Osteoblast (primary cell): ENCODE data around the gene SLC9A9. TPM values are rescaled to one million over a fixed set of nuclear protein-coding genes. Genes with fewer than 3 reads are reported as not detected.

ENCODE experiments used
- DNase-seq: peaks from one replicate; pipeline ENCODE4 v3.0.0; 2011; ENCODE audit warnings: low spot score, mixed read lengths; ENCODE audit not compliant: insufficient read length; ENCODE audit errors: missing footprints
- H2AFZ ChIP-seq: 2 replicates; pipeline ENCODE4 v1.6.0; 2011; ENCODE audit warnings: mild to moderate bottlenecking, low read length
- H3K27ac ChIP-seq: 2 replicates; pipeline ENCODE4 v1.5.1; 2011; ENCODE audit warnings: mild to moderate bottlenecking, low read depth, low read length, moderate library complexity
- H3K27me3 ChIP-seq: 2 replicates; pipeline ENCODE4 v1.6.0; 2012; ENCODE audit warnings: mild to moderate bottlenecking, control low read depth, inconsistent platforms, low read length, moderate library complexity; ENCODE audit not compliant: insufficient read depth
- H3K36me3 ChIP-seq: 2 replicates; pipeline ENCODE4 v1.5.1; 2011; ENCODE audit warnings: mild to moderate bottlenecking, low read length, control low read depth, moderate library complexity; ENCODE audit not compliant: insufficient read depth
- H3K4me1 ChIP-seq: 2 replicates; pipeline ENCODE4 v1.5.1; 2011; ENCODE audit warnings: mild to moderate bottlenecking, low read length, control low read depth, moderate library complexity; ENCODE audit not compliant: insufficient read depth
- H3K4me2 ChIP-seq: 2 replicates; pipeline ENCODE4 v1.6.0; 2011; ENCODE audit warnings: mild to moderate bottlenecking, low read length; ENCODE audit not compliant: insufficient read depth
- H3K4me3 ChIP-seq: fragments of 200-600 bp; sonication (generic); 3 replicates; pipeline ENCODE4 v1.5.1; 2012; ENCODE audit warnings: mild to moderate bottlenecking, low read length, inconsistent platforms; ENCODE audit not compliant: insufficient read depth
- H3K79me2 ChIP-seq: 2 replicates; pipeline ENCODE4 v1.6.0; 2012; ENCODE audit warnings: mild to moderate bottlenecking, low read length, control low read depth, inconsistent platforms; ENCODE audit not compliant: insufficient read depth
- H3K9me3 ChIP-seq: 2 replicates; pipeline ENCODE4 v1.5.1; 2011; ENCODE audit warnings: low read depth, low read length, control low read depth
- H4K20me1 ChIP-seq: 2 replicates; pipeline ENCODE4 v1.6.0; 2012; ENCODE audit warnings: mild to moderate bottlenecking, low read length, control low read depth; ENCODE audit not compliant: insufficient read depth
- CTCF ChIP-seq: IDR thresholded peaks from 2 replicates; pipeline ENCODE4 v1.5.1; 2011; ENCODE audit warnings: mild to moderate bottlenecking, low read depth, low read length, moderate library complexity; ENCODE audit errors: extremely low read depth
- total RNA-seq: library from RNA; depleted of rRNA; stranded (reverse); fragments of >200 nt; gene quantifications from 2 replicates; pipeline ENCODE4 v1.2.3, GENCODE V29; 2012

The SLC9A9 gene
- total RNA-seq, 1 donor = 6.5 TPM

- Histone ChIP-seq H3K27ac (no peak overlapping the region), H3K36me3 (no peaks in the 10 kb centered on the region), H3K4me1 (no peaks in the 10 kb centered on the region), H4K20me1 (no peaks in the 10 kb centered on the region), H3K4me3 (no peak overlapping the region), H2AFZ (no peak overlapping the region), H3K27me3 (no peaks in the 10 kb centered on the region), H3K79me2 (no peaks in the 10 kb centered on the region), H3K4me2 (no peak overlapping the region), H3K9me3 (no peaks in the 10 kb centered on the region)
- DNase-seq = no peak
- TF ChIP-seq CTCF = no peak
These were observed 584.3 kb downstream of the SLC9A9 start for GRCh38 chr3:143263852-143264513.

GRCh38 chr3:143261848-143262247, 586.4 kb downstream of the SLC9A9 start:
- no peak for DNase-seq
- H2AFZ ChIP-seq = no peak overlapping the region
- no peaks in the 10 kb centered on the region for H3K36me3 ChIP-seq
- TF ChIP-seq CTCF = no peak
- no peaks in the 10 kb centered on the region for H3K27me3 ChIP-seq
- no peak overlapping the region for H3K4me2 ChIP-seq
- no peak overlapping the region for H3K4me3 ChIP-seq
- no peaks in the 10 kb centered on the region for H4K20me1 ChIP-seq
- no peak overlapping the region for H3K27ac ChIP-seq
- no peaks in the 10 kb centered on the region for H3K4me1 ChIP-seq
- no peaks in the 10 kb centered on the region for H3K9me3 ChIP-seq
- H3K79me2 ChIP-seq = no peaks in the 10 kb centered on the region

GRCh38 chr3:143258692-143259091, 589.6 kb downstream of the SLC9A9 start:
- no peaks in the 10 kb centered on the region for H3K27me3 ChIP-seq
- H2AFZ ChIP-seq = no peak overlapping the region
- no peaks in the 10 kb centered on the region for H4K20me1 ChIP-seq
- H3K4me3 ChIP-seq = no peak overlapping the region
- H3K4me1 ChIP-seq = no peaks in the 10 kb centered on the region
- no peaks in the 10 kb centered on the region for H3K79me2 ChIP-seq
- H3K4me2 ChIP-seq = no peak overlapping the region
- no peaks in the 10 kb centered on the region for H3K36me3 ChIP-seq
- DNase-seq = no peak
- no peaks in the 10 kb centered on the region for H3K9me3 ChIP-seq
- no peak overlapping the region for H3K27ac ChIP-seq
- no peak for TF ChIP-seq CTCF

- Histone ChIP-seq H3K27ac (no peak overlapping the region), H3K4me3 (no peak overlapping the region)
- DNase-seq = no peak
These were observed 591.9 kb downstream of the SLC9A9 start for GRCh38 chr3:143256416-143256815.

More at GRCh38 chr3:143256416-143256815, 591.9 kb downstream of the SLC9A9 start:
- H3K4me1 ChIP-seq = no peaks in the 10 kb centered on the region
- no peaks in the 10 kb centered on the region for H3K27me3 ChIP-seq
- no peaks in the 10 kb centered on the region for H3K36me3 ChIP-seq
- no peak for TF ChIP-seq CTCF
- H3K79me2 ChIP-seq = no peaks in the 10 kb centered on the region
- no peaks in the 10 kb centered on the region for H4K20me1 ChIP-seq
- H3K4me2 ChIP-seq = no peak overlapping the region
- H3K9me3 ChIP-seq = no peaks in the 10 kb centered on the region
- H2AFZ ChIP-seq = no peak overlapping the region
